MM.1S (cell line): ENCODE measurements around the gene HSP90B1.

Experiments
- CTCF ChIP-seq: fragments of 300-600 bp; sonication (generic); IDR thresholded peaks from 2 replicates; pipeline ENCODE4 v1.5.1; 2016; ENCODE audit warnings: antibody characterized with exemption, low read length, mixed read lengths
- EZH2phosphoT487 ChIP-seq: fragments of 300-600 bp; sonication (generic); IDR thresholded peaks from 2 replicates; pipeline ENCODE4 v1.6.1; 2018; ENCODE audit warnings: antibody characterized with exemption, low read length

- no peak for TF ChIP-seq EZH2phosphoT487
- TF ChIP-seq CTCF, result no peak
These were observed 14.8 kb downstream of the HSP90B1 start for GRCh38 chr12:103944964-103945363.
